BE2C (cell line): ENCODE results near the gene CYCS.
A peak's percentile ranks its signal among the peaks of the same experiment; 100 is the strongest.

Source experiments
- DNase-seq: peaks from one replicate; pipeline ENCODE4 v3.0.0-alpha.2; 2020
- H3K27me3 ChIP-seq: fragments of 250-450 bp; sonication (Bioruptor Pico); 2 replicates; pipeline ENCODE4 v1.5.1; 2020; ENCODE audit warnings: mild to moderate bottlenecking
- H3K36me3 ChIP-seq: fragments of 250-450 bp; sonication (Bioruptor Pico); 2 replicates; pipeline ENCODE4 v1.5.1; 2020; ENCODE audit warnings: mild to moderate bottlenecking
- H3K4me1 ChIP-seq: fragments of 250-450 bp; sonication (Bioruptor Pico); 2 replicates; pipeline ENCODE4 v1.5.1; 2020
- H3K4me3 ChIP-seq: 2 replicates; pipeline ENCODE4 v1.5.1; 2011; ENCODE audit warnings: low read depth, low read length
- H3K9me3 ChIP-seq: fragments of 250-450 bp; sonication (Bioruptor Pico); 2 replicates; pipeline ENCODE4 v1.5.1; 2020
- CTCF ChIP-seq: IDR thresholded peaks from 2 replicates; pipeline ENCODE4 v1.5.1; 2012; ENCODE audit warnings: mild to moderate bottlenecking, low read depth, low read length

The CYCS gene

GRCh38 chr7:25109276-25109675 lies 15.8 kb downstream of the CYCS start:
- H3K4me1 ChIP-seq = no peaks in the 10 kb centered on the region; the same call in 1 of the 2 replicates
- H3K9me3 ChIP-seq = no peaks in the 10 kb centered on the region
- no peak for TF ChIP-seq CTCF
- no peak overlapping the region for H3K4me3 ChIP-seq
- 0 out of 2 replicates have a peak, but pooled peaks cover 5% of the 10 kb centered on the region for H3K36me3 ChIP-seq
- DNase-seq = no peak
- no peaks in the 10 kb centered on the region for H3K27me3 ChIP-seq

GRCh38 chr7:25105911-25106310 lies 19.1 kb downstream of the CYCS start:
- H3K4me3 ChIP-seq = no peak overlapping the region
- no peaks in the 10 kb centered on the region for H3K27me3 ChIP-seq
- no peaks in the 10 kb centered on the region for H3K9me3 ChIP-seq
- H3K4me1 ChIP-seq = no peaks in the 10 kb centered on the region; the same call in 1 of the 2 replicates
- DNase-seq = no peak
- H3K36me3 ChIP-seq = no peaks in the 10 kb centered on the region
- no peak for TF ChIP-seq CTCF

DNA sequence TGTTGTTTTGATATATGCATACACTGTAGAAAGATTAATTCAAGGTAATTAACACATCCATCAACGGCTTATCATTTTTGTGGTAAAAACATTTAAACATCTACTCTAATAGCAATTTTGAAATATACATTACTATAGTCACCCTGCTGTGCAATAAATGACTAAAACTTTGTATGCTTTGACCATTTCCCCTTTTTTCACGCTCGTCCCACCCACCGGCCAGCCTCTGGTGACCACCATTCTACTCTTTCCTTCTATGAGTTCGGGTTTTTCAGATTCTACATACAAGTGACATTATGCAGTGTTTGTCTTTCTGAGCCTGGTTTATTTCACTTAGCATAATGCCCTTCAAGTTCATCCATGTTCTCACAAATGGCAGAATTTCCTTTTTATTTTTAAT lies 21.3 kb downstream of the CYCS start:
- DNase-seq = no peak
- no peak for TF ChIP-seq CTCF

DNA sequence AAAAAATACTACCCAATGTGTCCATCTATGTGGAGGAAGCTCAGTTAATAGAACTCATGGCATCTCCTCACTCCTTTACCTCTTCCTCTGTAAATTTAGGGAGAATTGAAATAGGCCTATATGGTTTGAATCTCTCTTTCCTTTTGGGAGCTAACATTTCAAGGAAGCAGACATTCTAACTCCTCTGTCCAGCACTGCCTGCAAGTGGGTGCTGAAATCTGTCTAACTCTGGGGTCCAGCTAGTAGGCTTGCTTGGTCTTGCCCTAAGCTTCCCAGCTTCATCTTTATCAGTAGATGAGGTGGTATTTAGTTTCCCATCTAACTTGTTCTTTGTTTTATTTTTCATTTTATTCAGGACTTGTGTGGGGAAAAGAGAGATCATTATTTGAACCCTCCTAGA lies 23.2 kb downstream of the CYCS start:
- Histone ChIP-seq H3K36me3 (no peaks in the 10 kb centered on the region), H3K27me3 (no peaks in the 10 kb centered on the region), H3K9me3 (no peaks in the 10 kb centered on the region), H3K4me1 (no peaks in the 10 kb centered on the region; the same call in 1 of the 2 replicates), H3K4me3 (no peak overlapping the region)
- TF ChIP-seq CTCF = no peak
- DNase-seq = no peak

More for the DNA sequence above, 21.3 kb downstream of the CYCS start:
- no peaks in the 10 kb centered on the region; the same call in 1 of the 2 replicates for H3K4me1 ChIP-seq
- H3K4me3 ChIP-seq = no peak overlapping the region
- no peaks in the 10 kb centered on the region for H3K9me3 ChIP-seq
- no peaks in the 10 kb centered on the region for H3K36me3 ChIP-seq
- no peaks in the 10 kb centered on the region for H3K27me3 ChIP-seq

DNA sequence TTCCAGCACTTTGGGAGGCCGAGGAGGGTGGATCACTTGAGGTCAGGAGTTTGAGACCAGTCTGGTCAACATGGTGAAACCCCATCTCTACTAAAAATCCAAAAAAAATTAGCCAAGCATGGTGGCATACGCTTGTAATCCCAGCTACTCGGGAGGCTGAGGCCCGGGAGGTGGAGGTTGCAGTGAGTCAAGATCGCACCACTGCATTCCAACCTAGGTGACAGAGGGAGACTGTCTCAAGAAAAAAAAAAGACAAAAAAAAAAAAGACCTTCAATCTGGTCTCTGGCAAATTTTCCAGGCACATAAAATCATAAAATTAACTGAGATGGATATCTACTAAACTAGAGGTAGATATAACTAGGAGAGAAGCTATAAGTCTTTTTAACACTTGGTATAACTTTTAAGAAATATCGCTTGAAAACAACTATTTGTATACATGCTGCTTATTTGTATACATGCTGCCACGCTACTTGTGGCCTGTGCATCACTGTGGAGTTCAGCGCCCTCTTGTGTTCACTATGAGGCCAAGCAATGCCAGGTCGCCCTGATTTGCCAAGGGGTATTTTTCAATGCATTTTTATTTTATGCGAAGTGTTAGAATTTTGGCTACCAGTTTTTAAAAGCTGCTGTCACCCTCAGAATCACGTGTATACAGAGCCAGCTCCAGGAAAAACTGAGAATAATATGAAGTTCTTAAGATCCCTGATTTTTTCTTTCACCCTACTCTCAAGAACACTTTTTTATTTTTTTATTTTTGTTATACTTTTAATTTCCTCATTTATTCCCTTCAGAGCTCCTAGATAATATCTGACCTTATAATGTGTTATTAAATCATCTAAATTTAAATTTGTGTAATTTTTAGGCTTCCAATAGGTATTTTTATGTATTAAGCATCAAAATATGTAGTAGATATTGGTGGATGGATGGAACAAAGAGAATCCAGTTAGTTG lies 26.7 kb downstream of the CYCS start:
- H3K27me3 ChIP-seq = no peaks in the 10 kb centered on the region
- H3K36me3 ChIP-seq = no peaks in the 10 kb centered on the region
- TF ChIP-seq CTCF = peak; percentile 98
- no peak overlapping the region for H3K4me3 ChIP-seq
- 0 out of 2 replicates have a peak, but pooled peaks cover 2% of the 10 kb centered on the region for H3K4me1 ChIP-seq
- DNase-seq = peak; percentile 64
- no peaks in the 10 kb centered on the region for H3K9me3 ChIP-seq
